RWPE2 (cell line): Measurements from ENCODE around the gene HS3ST2.
"Not testable (repeated sequence)": the region's sequence is repeated elsewhere in the genome, so short reads cannot be mapped to it uniquely, and the experiment has no call there.

Experiments
- ATAC-seq: fragments of 200-7000 bp; cut with Tn5 transposase; 3 replicates; pipeline ENCODE4 v1.9.1; 2021; ENCODE audit warnings: low read depth
- DNase-seq: peaks from one replicate; pipeline ENCODE4 v3.0.0-alpha.2; 2020; ENCODE audit warnings: low spot score
- H3K27ac ChIP-seq: fragments of 450-650 bp; 2 replicates; pipeline ENCODE4 v1.5.1; 2017; ENCODE audit warnings: mild to moderate bottlenecking; ENCODE audit not compliant: poor library complexity, severe bottlenecking
- H3K27me3 ChIP-seq: fragments of 250-450 bp; sonication (Bioruptor Pico); 2 replicates; pipeline ENCODE4 v1.5.1; 2021; ENCODE audit warnings: mild to moderate bottlenecking, moderate library complexity; ENCODE audit not compliant: insufficient read depth, poor library complexity, severe bottlenecking
- H3K36me3 ChIP-seq: fragments of 250-450 bp; sonication (Bioruptor Pico); 2 replicates; pipeline ENCODE4 v1.5.1; 2020; ENCODE audit warnings: low read depth, mild to moderate bottlenecking, moderate library complexity
- H3K4me1 ChIP-seq: fragments of 250-450 bp; sonication (Bioruptor Pico); 2 replicates; pipeline ENCODE4 v1.5.1; 2021; ENCODE audit warnings: mild to moderate bottlenecking, moderate library complexity; ENCODE audit not compliant: insufficient read depth, poor library complexity, severe bottlenecking
- H3K4me3 ChIP-seq: fragments of 250-450 bp; sonication (Bioruptor Pico); 2 replicates; pipeline ENCODE4 v1.5.1; 2021; ENCODE audit warnings: mild to moderate bottlenecking, moderate library complexity; ENCODE audit not compliant: severe bottlenecking
- H3K9me3 ChIP-seq: fragments of 250-450 bp; sonication (Bioruptor Pico); 2 replicates; pipeline ENCODE4 v1.5.1; 2021; ENCODE audit warnings: mild to moderate bottlenecking, moderate library complexity; ENCODE audit not compliant: severe bottlenecking
- TF ChIP-seq, protein P1 (sequence below): fragments of 450-650 bp; IDR thresholded peaks from one replicate; pipeline ENCODE4 v1.5.1; 2017; ENCODE audit warnings: mild to moderate bottlenecking, moderate library complexity; ENCODE audit not compliant: poor library complexity, severe bottlenecking

The HS3ST2 gene

DNA sequence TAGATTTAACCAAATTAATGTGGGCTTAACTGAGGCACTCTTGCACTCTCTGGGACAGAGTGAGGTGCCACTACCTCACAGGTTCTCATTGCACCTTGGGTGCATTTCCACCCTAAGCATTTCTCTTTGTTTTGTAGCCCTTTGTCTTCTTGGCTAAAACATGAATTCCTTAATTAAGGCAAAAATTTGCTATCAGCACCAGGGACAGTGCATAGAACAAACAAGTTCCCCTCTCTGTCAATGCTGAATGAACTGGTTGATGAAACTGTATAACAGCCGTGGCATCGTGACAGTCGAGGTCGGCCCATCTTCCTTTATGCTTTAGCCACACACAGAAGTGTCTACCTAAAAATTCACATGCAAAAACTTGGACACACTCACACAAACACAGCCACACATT is 74.8 kb downstream of the HS3ST2 start:
- H3K36me3 ChIP-seq, result no peaks in the 10 kb centered on the region
- TF ChIP-seq, protein P1, sequence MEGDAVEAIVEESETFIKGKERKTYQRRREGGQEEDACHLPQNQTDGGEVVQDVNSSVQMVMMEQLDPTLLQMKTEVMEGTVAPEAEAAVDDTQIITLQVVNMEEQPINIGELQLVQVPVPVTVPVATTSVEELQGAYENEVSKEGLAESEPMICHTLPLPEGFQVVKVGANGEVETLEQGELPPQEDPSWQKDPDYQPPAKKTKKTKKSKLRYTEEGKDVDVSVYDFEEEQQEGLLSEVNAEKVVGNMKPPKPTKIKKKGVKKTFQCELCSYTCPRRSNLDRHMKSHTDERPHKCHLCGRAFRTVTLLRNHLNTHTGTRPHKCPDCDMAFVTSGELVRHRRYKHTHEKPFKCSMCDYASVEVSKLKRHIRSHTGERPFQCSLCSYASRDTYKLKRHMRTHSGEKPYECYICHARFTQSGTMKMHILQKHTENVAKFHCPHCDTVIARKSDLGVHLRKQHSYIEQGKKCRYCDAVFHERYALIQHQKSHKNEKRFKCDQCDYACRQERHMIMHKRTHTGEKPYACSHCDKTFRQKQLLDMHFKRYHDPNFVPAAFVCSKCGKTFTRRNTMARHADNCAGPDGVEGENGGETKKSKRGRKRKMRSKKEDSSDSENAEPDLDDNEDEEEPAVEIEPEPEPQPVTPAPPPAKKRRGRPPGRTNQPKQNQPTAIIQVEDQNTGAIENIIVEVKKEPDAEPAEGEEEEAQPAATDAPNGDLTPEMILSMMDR, result no peak
- DNase-seq, result no peak

DNA sequence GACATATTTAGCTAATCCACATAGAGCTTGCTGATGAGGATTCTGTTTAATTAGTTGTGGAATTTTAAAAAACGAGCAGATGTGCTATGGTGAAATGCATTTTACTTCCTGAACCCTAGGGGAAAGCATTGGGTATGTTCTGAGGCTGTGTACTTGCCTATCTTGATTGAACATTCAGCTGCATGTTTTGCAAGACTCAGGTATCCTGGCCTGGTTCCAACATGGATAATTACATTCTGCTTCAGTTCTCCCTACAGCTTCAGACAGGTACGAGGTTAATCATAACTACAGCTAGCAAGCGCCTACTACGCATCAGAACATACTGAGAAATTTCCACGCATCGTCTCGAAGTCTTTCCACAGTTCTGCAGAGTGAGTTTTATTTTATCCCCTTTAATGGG is 77.0 kb downstream of the HS3ST2 start:
- Histone ChIP-seq H3K9me3 (no peaks in the 10 kb centered on the region), H3K4me3 (no peak overlapping the region), H3K27me3 (no peaks in the 10 kb centered on the region), H3K36me3 (no peaks in the 10 kb centered on the region), H3K27ac (no peak overlapping the region), H3K4me1 (no peaks in the 10 kb centered on the region)
- DNase-seq, result no peak
- TF ChIP-seq, protein P1, result no peak
- ATAC-seq, result no peak; the same call in 2 of the 3 replicates

More for the DNA sequence above, 74.8 kb downstream of the HS3ST2 start:
- Histone ChIP-seq H3K4me1 (no peaks in the 10 kb centered on the region), H3K27me3 (no peaks in the 10 kb centered on the region), H3K9me3 (no peaks in the 10 kb centered on the region), H3K4me3 (no peak overlapping the region), H3K27ac (no peak overlapping the region)
- no peak for ATAC-seq

DNA sequence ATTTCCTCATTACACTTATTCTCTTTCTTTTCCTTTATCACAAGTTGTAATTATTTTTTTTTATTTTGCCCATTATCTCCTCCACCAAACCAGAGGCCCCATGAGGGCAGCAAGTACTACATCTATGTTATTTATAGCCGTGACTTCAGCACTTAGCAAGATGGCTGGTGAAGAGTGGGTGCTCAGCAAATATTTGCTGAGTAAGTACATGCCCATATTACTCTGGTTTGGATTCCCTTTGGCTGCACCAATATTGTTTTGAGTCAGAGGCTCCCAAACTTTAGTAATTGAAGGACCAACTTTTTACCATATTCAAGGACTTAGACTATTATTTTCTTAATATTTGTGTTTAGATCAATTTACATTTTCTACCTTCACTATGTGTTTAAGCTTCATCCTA is 83.2 kb downstream of the HS3ST2 start:
- Histone ChIP-seq H3K36me3 (no peaks in the 10 kb centered on the region), H3K4me3 (no peak overlapping the region), H3K27me3 (no peaks in the 10 kb centered on the region), H3K4me1 (no peaks in the 10 kb centered on the region), H3K27ac (no peak overlapping the region), H3K9me3 (no peaks in the 10 kb centered on the region)
- no peak for ATAC-seq
- DNase-seq, result no peak
- TF ChIP-seq, protein P1, result no peak

DNA sequence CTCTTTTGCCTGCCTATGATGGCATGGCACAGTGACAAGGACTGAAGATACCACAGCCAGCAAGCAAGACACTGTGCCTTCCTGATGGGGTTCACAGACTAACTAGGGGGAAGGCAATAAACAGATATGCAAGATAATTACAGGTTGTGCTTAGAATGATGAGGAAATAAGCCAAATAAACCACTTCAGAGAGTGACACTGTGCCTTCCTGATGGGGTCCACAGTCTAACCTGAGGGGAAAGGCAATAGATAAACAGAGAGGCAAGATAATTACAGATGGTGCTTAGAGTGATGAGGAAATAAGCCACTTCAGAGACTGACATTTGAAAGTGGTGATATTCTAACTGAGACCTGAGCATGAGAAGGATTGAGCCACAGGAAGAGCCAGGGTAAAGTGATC is 84.2 kb downstream of the HS3ST2 start:
- ATAC-seq (no peak), DNase-seq (no peak)
- H3K27me3 ChIP-seq, result no peaks in the 10 kb centered on the region
- no peak overlapping the region for H3K4me3 ChIP-seq
- H3K27ac ChIP-seq, result no peak overlapping the region
- H3K4me1 ChIP-seq, result no peaks in the 10 kb centered on the region
- no peaks in the 10 kb centered on the region for H3K9me3 ChIP-seq
- no peaks in the 10 kb centered on the region for H3K36me3 ChIP-seq
- TF ChIP-seq, protein P1, result no peak

DNA sequence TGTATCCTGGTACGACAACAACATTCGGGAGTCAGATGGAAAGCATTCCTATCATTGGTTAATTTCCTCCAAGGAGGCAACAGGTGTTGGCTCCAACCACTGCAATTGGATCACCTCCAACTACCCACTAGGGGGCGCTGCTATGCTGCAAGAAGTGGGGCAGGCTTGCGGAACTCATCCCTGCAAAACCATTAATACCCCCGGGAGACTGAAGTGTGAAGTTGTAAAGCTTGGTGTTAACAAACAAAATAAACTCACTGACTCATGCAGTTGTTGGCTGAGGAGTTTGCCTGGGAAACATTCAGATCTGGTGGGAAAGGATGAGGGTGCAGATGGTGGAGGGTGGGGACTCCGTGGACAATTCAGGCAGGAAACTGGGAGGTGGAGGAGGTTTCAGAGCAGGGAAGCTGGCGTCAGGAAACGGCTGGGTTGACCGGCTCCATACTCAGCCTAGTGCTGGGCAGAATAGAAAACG is 84.9 kb downstream of the HS3ST2 start:
- no peak overlapping the region for H3K27ac ChIP-seq
- TF ChIP-seq, protein P1, result peak; percentile 57
- H3K4me1 ChIP-seq, result no peaks in the 10 kb centered on the region
- H3K36me3 ChIP-seq, result no peaks in the 10 kb centered on the region
- no peaks in the 10 kb centered on the region for H3K27me3 ChIP-seq
- DNase-seq, result no peak
- H3K9me3 ChIP-seq, result no peaks in the 10 kb centered on the region
- H3K4me3 ChIP-seq, result no peak overlapping the region
- peak; percentile 21; the same call in 1 of the 3 replicates for ATAC-seq

DNA sequence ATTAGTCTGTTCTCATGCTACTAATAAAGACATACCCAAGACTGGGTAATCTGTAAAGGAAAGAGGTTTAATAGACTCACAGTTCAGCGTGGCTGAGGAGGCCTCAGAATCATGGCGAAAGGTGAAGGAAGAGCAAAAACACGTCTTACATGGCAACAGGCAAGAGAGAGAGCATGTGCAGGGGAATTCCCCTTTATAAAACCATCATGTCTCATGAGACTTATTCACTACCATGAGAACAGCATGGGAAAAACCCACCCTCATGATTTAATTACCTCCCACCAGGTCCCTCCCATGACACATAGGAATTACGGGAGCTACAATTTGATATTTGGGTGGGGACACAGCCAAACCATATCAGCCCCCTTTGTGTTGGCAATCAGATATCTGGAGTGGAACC is 85.6 kb downstream of the HS3ST2 start:
- H3K27ac ChIP-seq, H3K36me3 ChIP-seq, ATAC-seq, H3K27me3 ChIP-seq, H3K9me3 ChIP-seq, DNase-seq, H3K4me1 ChIP-seq, H3K4me3 ChIP-seq: not testable (repeated sequence)
